BE2C (cell line): ENCODE results near the gene PSORS1C1.

ENCODE experiments used
- DNase-seq: peaks from one replicate; pipeline ENCODE4 v3.0.0-alpha.2; 2020
- H3K27me3 ChIP-seq: fragments of 250-450 bp; sonication (Bioruptor Pico); 2 replicates; pipeline ENCODE4 v1.5.1; 2020; ENCODE audit warnings: mild to moderate bottlenecking
- H3K36me3 ChIP-seq: fragments of 250-450 bp; sonication (Bioruptor Pico); 2 replicates; pipeline ENCODE4 v1.5.1; 2020; ENCODE audit warnings: mild to moderate bottlenecking
- H3K4me1 ChIP-seq: fragments of 250-450 bp; sonication (Bioruptor Pico); 2 replicates; pipeline ENCODE4 v1.5.1; 2020
- H3K4me3 ChIP-seq: 2 replicates; pipeline ENCODE4 v1.5.1; 2011; ENCODE audit warnings: low read depth, low read length
- H3K9me3 ChIP-seq: fragments of 250-450 bp; sonication (Bioruptor Pico); 2 replicates; pipeline ENCODE4 v1.5.1; 2020
- TF ChIP-seq, protein P1 (sequence below): IDR thresholded peaks from 2 replicates; pipeline ENCODE4 v1.5.1; 2012; ENCODE audit warnings: mild to moderate bottlenecking, low read depth, low read length

The PSORS1C1 gene

DNA sequence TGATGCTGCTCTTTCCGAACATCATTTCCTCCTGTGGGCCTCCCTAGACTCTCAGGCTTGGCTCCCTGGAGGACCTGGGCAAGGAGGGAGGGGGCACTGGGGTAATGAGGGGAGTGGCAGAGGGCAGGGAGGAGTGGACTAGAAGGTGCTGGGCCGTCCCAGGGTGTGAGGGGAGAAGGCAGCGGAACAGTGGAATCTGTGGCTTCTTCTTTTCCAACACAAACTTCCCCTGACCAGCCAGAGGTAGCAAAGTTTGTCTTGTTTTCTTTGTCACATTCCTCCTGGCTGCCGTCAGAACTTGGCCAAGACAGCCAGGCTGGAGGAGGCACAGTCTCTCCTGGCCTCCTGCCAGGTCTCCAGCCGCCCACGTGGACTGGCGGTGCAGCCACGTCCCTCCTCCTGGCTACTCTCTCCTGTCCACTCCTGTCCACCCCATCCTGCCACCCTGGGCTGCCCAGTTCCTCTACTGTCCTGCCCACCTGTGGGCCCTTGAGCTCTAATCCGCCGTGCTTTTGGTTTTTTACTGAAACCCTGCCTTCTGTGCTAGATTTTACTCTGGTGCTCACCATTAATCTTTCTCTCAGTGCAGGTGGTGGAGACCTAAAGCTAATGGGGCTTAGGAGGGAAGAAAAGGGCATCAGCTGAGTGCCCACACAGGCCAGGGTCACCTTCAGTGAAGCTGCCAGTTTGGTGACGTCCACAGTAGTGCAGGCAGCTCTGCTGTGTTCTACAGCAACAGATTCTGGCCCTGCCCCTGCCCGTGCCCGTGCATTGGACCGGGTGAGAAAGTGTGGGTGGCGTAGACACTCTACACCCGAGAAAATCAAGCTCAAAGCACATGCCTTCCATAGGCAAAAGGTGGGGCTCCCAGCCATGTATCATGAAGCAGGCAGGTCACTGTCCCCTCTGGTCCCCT is 8.4 kb downstream of the PSORS1C1 start:
- H3K4me3 ChIP-seq: no peak overlapping the region
- H3K36me3 ChIP-seq: no peaks in the 10 kb centered on the region
- H3K4me1 ChIP-seq: no peaks in the 10 kb centered on the region; the same call in 1 of the 2 replicates
- H3K9me3 ChIP-seq: no peaks in the 10 kb centered on the region
- TF ChIP-seq, protein P1, sequence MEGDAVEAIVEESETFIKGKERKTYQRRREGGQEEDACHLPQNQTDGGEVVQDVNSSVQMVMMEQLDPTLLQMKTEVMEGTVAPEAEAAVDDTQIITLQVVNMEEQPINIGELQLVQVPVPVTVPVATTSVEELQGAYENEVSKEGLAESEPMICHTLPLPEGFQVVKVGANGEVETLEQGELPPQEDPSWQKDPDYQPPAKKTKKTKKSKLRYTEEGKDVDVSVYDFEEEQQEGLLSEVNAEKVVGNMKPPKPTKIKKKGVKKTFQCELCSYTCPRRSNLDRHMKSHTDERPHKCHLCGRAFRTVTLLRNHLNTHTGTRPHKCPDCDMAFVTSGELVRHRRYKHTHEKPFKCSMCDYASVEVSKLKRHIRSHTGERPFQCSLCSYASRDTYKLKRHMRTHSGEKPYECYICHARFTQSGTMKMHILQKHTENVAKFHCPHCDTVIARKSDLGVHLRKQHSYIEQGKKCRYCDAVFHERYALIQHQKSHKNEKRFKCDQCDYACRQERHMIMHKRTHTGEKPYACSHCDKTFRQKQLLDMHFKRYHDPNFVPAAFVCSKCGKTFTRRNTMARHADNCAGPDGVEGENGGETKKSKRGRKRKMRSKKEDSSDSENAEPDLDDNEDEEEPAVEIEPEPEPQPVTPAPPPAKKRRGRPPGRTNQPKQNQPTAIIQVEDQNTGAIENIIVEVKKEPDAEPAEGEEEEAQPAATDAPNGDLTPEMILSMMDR: no peak
- peaks cover 15% of the 10 kb centered on the region for H3K27me3 ChIP-seq
- DNase-seq: peak; percentile 48

DNA sequence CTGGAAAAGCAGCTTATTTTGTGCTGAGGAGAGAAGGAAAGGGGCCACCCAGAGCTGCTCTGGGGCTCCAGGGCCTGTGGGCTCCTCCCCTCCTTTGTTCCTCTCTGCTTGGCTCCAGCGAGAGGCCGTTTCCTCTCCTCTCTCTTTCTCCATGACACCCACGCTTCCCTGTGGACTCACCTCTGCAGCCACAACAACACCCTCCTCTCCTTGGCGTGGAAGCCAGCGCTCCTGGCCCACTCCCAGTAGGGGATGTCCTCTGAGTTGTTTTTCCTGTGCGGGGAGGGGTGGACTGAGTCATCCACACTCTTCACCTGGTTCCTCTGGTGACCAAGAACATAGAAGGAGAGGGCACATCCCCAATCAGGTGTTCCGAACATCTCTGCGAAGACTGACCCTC is 10.6 kb downstream of the PSORS1C1 start:
- H3K4me1 ChIP-seq: no peaks in the 10 kb centered on the region; the same call in 1 of the 2 replicates
- H3K4me3 ChIP-seq: no peak overlapping the region
- H3K9me3 ChIP-seq: no peaks in the 10 kb centered on the region
- TF ChIP-seq, protein P1: no peak
- no peaks in the 10 kb centered on the region for H3K36me3 ChIP-seq
- no peak for DNase-seq
- H3K27me3 ChIP-seq: 0 out of 2 replicates have a peak, but pooled peaks cover 5% of the 10 kb centered on the region

DNA sequence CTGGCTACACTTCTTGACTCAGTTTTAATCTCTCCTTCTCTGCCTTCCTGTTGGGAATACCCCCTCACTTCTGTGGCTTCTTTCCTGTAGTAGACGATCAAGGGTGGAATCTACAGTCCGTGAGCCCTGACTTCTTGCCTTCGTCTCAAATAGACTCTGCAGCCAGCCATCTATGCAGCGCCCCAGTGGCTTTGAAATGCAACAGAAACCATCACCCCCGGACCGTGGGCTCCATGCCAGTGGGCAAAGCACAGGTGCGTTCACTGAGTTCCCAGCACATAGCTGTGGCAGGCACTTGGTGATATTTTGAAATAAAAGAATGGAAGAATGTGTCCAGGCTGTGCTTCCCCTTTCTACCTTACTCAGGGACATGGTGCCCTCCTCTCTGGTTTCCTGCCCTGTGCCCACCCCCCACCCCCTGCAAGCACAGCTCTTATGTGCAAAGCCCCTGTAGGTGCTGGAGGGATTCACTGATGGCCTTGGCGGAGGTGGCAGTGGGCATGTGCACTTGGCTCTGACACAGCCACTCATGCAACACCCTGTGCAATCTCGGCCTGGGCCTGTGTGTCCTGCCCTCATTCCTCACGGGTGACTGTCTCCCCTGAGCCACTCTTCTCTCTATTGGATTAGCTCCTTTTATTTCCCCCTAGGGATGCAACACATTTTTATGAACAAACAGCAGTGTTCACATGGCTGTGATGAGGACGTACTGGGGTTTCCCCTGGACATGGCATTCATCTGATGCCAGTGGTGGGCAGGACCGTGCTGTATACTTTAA is 11.2 kb downstream of the PSORS1C1 start:
- no peak overlapping the region for H3K4me3 ChIP-seq
- no peak for DNase-seq

DNA sequence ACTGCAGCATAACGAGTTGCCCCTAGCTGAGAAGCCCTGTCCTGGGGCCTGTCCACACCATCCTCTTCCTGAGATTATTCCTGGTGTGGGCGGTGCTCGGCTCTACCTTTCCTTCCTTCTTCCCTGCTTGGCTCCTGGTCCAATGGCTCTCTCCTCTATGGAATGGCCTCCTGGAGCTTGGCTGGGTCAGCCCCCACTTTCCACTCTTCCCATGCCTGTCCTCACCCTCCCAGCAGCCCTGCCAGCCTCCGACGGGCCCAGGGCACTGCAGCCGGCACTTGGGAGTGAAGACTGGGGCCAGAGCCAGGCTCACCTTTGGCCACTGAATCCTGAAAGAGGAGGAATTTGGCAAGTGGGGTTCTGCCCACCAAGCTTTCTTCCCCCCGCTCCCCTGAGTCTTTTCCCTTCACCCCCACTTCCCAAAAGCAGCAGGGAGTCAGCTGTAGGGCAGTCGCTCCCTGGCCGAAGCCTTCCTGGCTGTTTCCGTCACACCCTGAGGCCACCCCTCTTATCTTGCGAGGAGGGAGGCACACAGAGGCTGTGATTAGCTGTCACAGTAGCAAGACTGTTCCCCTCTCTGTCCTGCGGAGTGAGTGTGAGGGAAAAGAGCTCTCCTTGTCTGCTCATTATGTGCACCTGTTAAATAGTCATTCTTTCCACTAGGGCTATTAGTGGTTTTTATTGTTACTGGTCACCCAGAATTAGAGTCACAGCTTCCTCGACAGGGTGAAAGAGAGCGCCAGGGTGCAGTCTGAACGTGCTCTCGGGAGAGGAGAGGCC is 12.0 kb downstream of the PSORS1C1 start:
- no peaks in the 10 kb centered on the region for H3K36me3 ChIP-seq
- TF ChIP-seq, protein P1: no peak
- no peaks in the 10 kb centered on the region for H3K9me3 ChIP-seq
- no peaks in the 10 kb centered on the region; the same call in 1 of the 2 replicates for H3K4me1 ChIP-seq
- no peak for DNase-seq
- 0 out of 2 replicates have a peak, but pooled peaks cover 5% of the 10 kb centered on the region for H3K27me3 ChIP-seq
- H3K4me3 ChIP-seq: no peak overlapping the region

More for the DNA sequence above, 11.2 kb downstream of the PSORS1C1 start:
- no peaks in the 10 kb centered on the region for H3K36me3 ChIP-seq
- H3K4me1 ChIP-seq: no peaks in the 10 kb centered on the region; the same call in 1 of the 2 replicates
- TF ChIP-seq, protein P1: no peak
- H3K27me3 ChIP-seq: 0 out of 2 replicates have a peak, but pooled peaks cover 5% of the 10 kb centered on the region
- no peaks in the 10 kb centered on the region for H3K9me3 ChIP-seq

DNA sequence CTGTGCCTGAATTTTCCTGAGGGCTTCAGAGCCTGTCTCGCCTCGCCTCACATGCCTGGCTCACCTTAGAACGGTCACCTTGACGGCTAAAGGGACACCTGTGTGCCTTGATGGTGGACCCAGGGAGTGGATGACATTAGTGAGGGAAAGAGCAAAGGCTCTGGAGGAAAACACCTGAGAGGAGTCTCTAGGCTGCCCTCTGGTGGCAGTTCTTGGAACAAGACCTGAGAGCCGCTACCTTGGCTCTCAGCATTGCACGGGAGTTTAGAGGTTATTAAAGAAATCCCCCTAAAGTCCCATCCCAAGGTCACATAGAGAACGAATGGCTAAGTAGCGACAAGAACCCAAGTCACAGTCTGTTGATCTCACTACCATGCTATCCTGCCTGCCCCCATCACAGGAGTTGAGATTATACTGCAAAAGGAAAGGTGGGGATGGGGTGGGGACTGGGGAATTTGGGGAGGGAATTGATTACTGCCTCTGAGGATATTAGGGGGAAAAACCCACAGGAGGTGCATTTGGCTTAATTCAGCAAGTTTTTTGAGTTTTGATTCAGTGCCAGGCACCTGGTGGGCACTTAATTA is 13.6 kb downstream of the PSORS1C1 start:
- Histone ChIP-seq H3K4me1 (no peaks in the 10 kb centered on the region; the same call in 1 of the 2 replicates), H3K4me3 (no peak overlapping the region), H3K36me3 (no peaks in the 10 kb centered on the region), H3K9me3 (no peaks in the 10 kb centered on the region), H3K27me3 (0 out of 2 replicates have a peak, but pooled peaks cover 5% of the 10 kb centered on the region)
- peak; percentile 68 for DNase-seq
- TF ChIP-seq, protein P1: peak; percentile 89
